Large intestine (tissue), 3 donors: ENCODE data around the gene ZFPM1. TPM values are rescaled to one million over a fixed set of nuclear protein-coding genes. Genes with fewer than 3 reads are reported as not detected.

Experiments used
- DNase-seq, 2 donors: peaks; one replicate each; pipeline versions ENCODE4 v3.0.0 to v3.0.0-alpha.2; 2013
- H3K27ac ChIP-seq: one replicate; pipeline ENCODE4 v1.5.1; 2013; ENCODE audit warnings: low read length
- H3K27me3 ChIP-seq: 2 replicates; pipeline ENCODE4 v1.6.1; 2013; ENCODE audit warnings: low read length; ENCODE audit not compliant: control insufficient read depth, insufficient read depth
- H3K36me3 ChIP-seq: 2 replicates; pipeline ENCODE4 v1.6.1; 2013; ENCODE audit warnings: low read length; ENCODE audit not compliant: control insufficient read depth, insufficient read depth
- H3K4me1 ChIP-seq: one replicate; pipeline ENCODE4 v1.6.1; 2013; ENCODE audit warnings: low read length; ENCODE audit not compliant: control insufficient read depth, insufficient read depth
- H3K4me3 ChIP-seq: one replicate; pipeline ENCODE4 v1.5.1; 2013; ENCODE audit warnings: low read length
- H3K9me3 ChIP-seq: one replicate; pipeline ENCODE4 v1.6.1; 2013; ENCODE audit warnings: mild to moderate bottlenecking, low read depth, low read length, moderate library complexity; ENCODE audit not compliant: control insufficient read depth
- WGBS: methylation state at CpG from one replicate; pipeline ENCODE4 v1.1.5; 2013; ENCODE audit warnings: low lambda C conversion rate; ENCODE audit not compliant: insufficient coverage; 5-methylcytosine and 5-hydroxymethylcytosine counted together
- polyA plus RNA-seq: library from polyadenylated mRNA; unstranded; fragments of 120-200 nt; gene quantifications from one replicate; pipeline ENCODE4 v1.2.1, GENCODE V29; 2013

Gene ZFPM1
- polyA plus RNA-seq, 1 donor: 27.2 TPM

- Histone ChIP-seq H3K9me3 (peaks cover 5% of the 10 kb centered on the region), H3K27ac (peak overlapping the region; percentile 96), H3K4me1 (peaks cover 93% of the 10 kb centered on the region), H3K4me3 (no peak overlapping the region), H3K27me3 (no peaks in the 10 kb centered on the region), H3K36me3 (peaks cover 36% of the 10 kb centered on the region)
- DNase-seq: peak; percentile 84 to 96
- 10% methylated on average over 2 of the region's 41 CpGs for WGBS
These were observed 56.0 kb downstream of the ZFPM1 start for GRCh38 chr16:88508868-88509748.

DNA sequence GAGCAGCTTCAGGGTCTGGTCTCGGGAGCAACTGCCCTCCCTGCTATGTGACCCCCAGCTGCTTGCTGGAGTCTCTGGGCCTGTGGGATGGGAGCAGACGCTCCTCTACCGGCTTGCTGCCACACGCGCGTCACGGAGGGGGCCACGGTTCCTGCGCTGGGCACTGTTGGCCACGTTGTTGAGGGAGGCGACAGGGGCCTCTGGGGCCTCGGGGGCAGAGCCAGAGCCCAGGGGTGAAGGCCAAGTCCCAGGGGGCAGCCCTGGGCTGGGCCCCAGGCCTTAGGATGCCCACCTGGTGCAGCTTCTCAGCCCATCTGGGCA is 56.6 kb downstream of the ZFPM1 start:
- Histone ChIP-seq H3K27ac (peak overlapping the region; percentile 96), H3K36me3 (peaks cover 39% of the 10 kb centered on the region), H3K4me3 (no peak overlapping the region), H3K4me1 (peaks cover 93% of the 10 kb centered on the region), H3K27me3 (no peaks in the 10 kb centered on the region), H3K9me3 (peaks cover 5% of the 10 kb centered on the region)
- WGBS: no CpG with 5 or more reads among the region's 12 CpGs
- DNase-seq: no peak

GRCh38 chr16:88510091-88510994 is 57.3 kb downstream of the ZFPM1 start:
- no CpG with 5 or more reads among the region's 26 CpGs for WGBS
- no peaks in the 10 kb centered on the region for H3K27me3 ChIP-seq
- no peak overlapping the region for H3K4me3 ChIP-seq
- no peak for DNase-seq
- H3K9me3 ChIP-seq: peaks cover 5% of the 10 kb centered on the region
- peak overlapping the region; percentile 96 for H3K27ac ChIP-seq
- H3K4me1 ChIP-seq: peaks cover 93% of the 10 kb centered on the region
- H3K36me3 ChIP-seq: peaks cover 45% of the 10 kb centered on the region

DNA sequence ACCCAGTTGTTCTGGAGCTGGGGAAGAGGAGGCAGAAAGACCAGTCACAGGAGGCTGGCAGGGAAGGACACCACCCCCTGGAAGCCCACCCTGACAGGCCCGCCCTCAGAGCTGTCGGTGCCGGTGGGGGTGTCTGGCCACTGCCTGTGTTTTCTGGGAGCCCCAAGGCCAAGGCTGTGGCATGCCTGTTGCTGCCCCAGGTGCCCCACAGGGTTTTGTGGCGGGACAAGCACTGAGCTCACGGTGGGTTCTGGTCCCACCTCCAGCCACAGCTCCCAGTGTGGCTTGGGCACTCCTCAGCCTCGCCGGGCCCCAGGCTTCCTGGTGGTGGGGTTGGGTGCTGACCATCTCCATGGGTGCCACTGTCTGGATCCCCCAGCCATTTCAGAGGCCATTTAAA is 58.0 kb downstream of the ZFPM1 start:
- WGBS: no CpG with 5 or more reads among the region's 7 CpGs
- Histone ChIP-seq H3K9me3 (peaks cover 5% of the 10 kb centered on the region), H3K27me3 (no peaks in the 10 kb centered on the region)

GRCh38 chr16:88511906-88512305 is 58.8 kb downstream of the ZFPM1 start:
- Histone ChIP-seq H3K36me3 (peaks cover 46% of the 10 kb centered on the region), H3K4me3 (no peak overlapping the region), H3K27ac (no peak overlapping the region), H3K4me1 (peaks cover 96% of the 10 kb centered on the region), H3K27me3 (no peaks in the 10 kb centered on the region), H3K9me3 (peaks cover 2% of the 10 kb centered on the region)
- WGBS: no CpG with 5 or more reads among the region's 14 CpGs
- DNase-seq: no peak

More for the DNA sequence above, 58.0 kb downstream of the ZFPM1 start:
- peak overlapping the region; percentile 96 for H3K27ac ChIP-seq
- H3K4me1 ChIP-seq: peaks cover 93% of the 10 kb centered on the region
- no peak for DNase-seq
- H3K4me3 ChIP-seq: no peak overlapping the region
- peaks cover 50% of the 10 kb centered on the region for H3K36me3 ChIP-seq

DNA sequence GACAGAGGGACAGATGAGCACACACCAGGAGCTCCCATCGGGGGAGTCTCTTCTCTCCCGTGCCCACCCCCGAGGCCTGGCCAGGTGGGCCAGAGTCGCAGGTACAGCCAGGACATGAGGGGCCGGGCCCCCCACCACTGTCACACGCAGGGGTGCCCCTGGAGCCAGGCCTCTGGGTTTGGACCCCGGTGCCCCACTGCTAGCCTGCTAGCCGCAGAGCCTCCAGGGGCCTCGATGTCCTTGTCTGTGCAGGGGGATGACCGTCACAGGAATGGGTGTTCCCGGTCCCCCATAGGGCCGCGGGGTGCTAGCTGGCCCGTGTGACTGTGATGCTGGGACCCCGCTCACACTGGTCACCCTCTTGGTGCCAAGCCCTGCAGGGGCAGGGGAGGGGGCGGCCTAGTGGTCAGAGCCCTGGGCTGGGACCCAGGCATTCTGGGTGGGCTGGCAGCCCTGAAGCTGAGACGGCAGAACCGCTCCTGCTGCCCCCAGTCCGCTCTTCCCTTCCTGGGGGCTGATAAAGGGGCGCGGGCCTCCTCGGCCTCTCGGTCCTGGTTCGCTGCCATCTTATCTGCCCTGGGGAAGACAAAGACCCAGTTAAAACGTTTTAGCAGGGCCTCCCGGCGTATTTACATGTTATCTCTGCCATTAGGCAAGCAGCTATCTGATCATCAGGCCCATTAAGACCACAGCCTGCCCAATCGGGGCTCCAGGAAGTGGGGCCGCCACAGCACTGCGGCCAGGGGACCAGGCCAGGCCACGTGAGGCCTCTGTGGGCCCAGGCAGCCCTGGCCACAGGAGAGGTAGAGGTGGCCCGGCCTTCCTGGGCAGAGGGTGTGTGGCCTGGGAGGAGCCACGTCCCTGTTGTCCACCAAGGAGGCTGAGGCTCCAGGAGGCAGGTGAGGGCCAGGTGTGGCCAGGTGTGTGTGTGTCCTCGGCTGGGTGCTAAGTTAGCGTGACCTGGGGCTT is 59.9 kb downstream of the ZFPM1 start:
- DNase-seq: peak; percentile 72 to 84
- H3K4me1 ChIP-seq: peaks cover 87% of the 10 kb centered on the region
- peaks cover 2% of the 10 kb centered on the region for H3K9me3 ChIP-seq
- no peak overlapping the region for H3K4me3 ChIP-seq
- no peaks in the 10 kb centered on the region for H3K27me3 ChIP-seq
- H3K36me3 ChIP-seq: peaks cover 37% of the 10 kb centered on the region
- H3K27ac ChIP-seq: peak overlapping the region; percentile 64
- WGBS: no CpG with 5 or more reads among the region's 35 CpGs

GRCh38 chr16:88514070-88514469 is 61.0 kb downstream of the ZFPM1 start:
- WGBS: no CpG with 5 or more reads among the region's 20 CpGs
- no peak overlapping the region for H3K4me3 ChIP-seq
- no peaks in the 10 kb centered on the region for H3K27me3 ChIP-seq
- H3K9me3 ChIP-seq: peaks cover 7% of the 10 kb centered on the region
- H3K36me3 ChIP-seq: peaks cover 34% of the 10 kb centered on the region
- DNase-seq: no peak
- H3K27ac ChIP-seq: peak overlapping the region; percentile 64
- H3K4me1 ChIP-seq: peaks cover 77% of the 10 kb centered on the region

DNA sequence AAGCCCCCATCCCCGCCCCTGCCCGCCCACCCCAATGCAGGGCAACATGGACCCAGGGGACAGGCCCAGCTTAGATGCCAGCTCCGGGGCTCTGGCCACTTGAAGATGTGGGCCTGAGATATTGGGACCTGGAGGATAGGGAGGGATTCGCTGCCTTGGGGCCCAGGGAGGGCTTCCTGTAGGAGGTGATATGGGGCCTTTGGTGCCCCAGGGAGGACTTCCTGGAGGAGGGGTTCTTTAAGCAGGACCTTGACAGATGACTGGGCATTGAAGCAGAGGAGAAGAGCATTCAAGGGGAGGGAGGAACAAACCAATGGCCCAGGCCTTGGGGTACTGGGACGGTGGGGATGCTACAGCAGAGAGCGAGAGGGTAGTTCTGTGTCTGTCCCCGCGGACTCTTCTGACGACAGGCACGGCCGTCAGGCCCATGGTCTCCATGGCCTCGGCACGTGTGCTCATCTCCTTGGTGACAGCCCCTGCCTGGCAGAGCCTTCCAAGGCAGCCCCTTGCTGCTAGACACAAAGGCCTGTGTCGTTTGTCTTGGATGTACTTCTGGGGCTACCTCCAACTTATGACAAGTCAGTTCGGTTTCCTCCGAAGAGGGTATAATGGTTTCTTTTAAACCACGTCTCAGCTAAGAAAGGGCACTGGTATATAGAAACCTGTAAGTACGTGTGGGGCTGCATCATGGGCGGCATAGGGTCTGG is 61.6 kb downstream of the ZFPM1 start:
- WGBS: no CpG with 5 or more reads among the region's 19 CpGs
- Histone ChIP-seq H3K9me3 (peaks cover 7% of the 10 kb centered on the region), H3K27ac (no peak overlapping the region), H3K4me1 (peaks cover 72% of the 10 kb centered on the region), H3K36me3 (peaks cover 34% of the 10 kb centered on the region), H3K4me3 (no peak overlapping the region), H3K27me3 (no peaks in the 10 kb centered on the region)
- no peak for DNase-seq

DNA sequence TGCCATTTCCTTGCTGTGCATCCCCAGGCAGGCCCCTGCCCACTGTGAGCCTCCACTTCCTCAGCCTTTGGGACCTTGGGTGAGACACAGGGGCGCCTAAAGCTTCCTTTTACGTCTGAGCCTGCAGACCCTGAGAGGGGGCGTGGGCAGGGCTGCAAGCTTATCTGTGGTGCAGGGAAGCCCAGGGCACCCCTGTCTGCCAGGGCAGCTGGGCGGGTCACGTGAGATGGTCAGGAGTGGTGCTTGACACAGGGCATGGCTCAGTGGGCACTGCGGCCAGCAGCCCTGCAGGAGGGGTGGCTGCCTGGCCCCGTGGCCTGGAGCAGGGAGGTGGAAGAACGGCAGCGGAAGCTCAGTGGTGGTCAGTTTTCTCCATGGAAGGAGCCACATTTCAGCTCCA is 62.3 kb downstream of the ZFPM1 start:
- H3K9me3 ChIP-seq: peaks cover 7% of the 10 kb centered on the region
- WGBS: no CpG with 5 or more reads among the region's 9 CpGs
- H3K4me1 ChIP-seq: peaks cover 65% of the 10 kb centered on the region
- H3K4me3 ChIP-seq: no peak overlapping the region
- peak overlapping the region; percentile 41 for H3K27ac ChIP-seq
- H3K36me3 ChIP-seq: peaks cover 29% of the 10 kb centered on the region
- DNase-seq: no peak
- no peaks in the 10 kb centered on the region for H3K27me3 ChIP-seq
